OCI-M1 (cell line): ENCODE measurements around the gene SUGCT.

Experiments
- DNase-seq: peaks from one replicate; lab custom pipeline; 2025; lab: John Stamatoyannopoulos, UW

SUGCT gene

DNA sequence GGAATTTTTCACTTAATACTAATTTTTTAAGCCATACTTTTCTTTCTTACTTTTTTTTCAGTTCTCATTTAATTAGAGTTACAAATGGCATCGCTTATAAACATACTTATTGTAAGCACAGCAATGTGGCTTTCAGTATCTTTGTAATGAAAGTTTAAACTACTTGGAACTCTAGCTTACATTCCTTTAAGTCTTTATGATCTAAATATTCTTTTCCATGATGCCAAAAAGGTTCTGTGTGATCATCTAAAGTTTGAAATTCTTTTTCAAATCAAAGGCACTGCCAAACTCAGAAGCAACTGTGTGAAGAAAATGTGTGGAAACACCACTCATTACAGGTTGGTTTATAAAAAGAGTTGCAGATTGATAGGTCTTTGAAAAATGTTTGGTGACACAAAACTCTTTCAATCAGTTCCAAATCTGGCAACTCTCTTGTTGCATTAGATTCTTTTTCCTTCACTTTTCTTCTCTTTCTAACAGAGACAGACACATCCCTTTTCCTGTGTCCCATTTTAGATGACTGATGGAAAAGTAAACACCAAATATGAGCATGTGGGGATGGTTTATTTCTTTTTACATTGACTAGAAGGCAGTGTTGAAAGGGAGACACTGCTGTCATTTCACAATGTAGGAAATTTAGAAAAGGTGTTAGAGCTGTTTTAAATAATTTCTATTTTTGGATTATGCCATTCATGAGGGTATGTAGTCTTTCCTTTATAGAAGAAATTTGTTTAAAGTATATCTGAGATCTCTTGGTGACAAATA is 392.3 kb downstream of the SUGCT start:
- no peak for DNase-seq

DNA sequence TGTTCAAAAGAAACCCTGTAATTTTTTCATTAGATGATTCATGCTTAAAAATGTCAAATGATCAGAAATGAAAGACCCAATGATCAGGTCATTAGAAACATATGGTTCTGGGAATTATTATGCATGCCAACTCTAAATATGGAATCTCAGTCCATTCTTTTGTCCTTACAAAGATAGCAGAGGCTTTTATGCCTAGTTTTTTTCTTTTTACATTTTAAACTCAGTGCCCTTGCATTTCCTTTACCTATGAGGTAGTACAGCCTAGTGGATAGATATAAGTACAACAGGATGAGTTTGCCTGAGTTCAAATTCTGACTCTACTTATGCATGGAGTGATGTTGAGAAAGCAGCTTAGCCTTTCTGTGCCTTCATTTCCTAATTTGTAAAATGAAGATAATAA is 392.9 kb downstream of the SUGCT start:
- DNase-seq, result no peak

DNA sequence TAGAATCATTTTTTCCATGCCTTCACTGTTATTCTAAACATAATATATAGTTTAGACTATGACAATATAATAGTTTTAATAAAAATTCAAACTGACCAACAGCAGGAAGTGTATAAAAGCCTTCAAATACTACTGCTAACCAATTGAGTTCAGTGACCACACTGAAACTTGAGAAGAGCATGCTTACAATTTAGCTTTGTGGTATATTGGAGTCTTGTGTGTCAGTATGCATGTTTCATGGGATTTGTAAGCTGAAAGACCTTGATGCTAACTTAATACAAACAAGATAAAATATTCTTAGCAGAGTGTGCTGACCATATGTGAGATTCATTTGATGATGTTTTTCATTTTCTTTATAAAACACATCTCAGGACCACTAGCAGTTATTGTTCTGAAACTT is 395.5 kb downstream of the SUGCT start:
- DNase-seq, result no peak

DNA sequence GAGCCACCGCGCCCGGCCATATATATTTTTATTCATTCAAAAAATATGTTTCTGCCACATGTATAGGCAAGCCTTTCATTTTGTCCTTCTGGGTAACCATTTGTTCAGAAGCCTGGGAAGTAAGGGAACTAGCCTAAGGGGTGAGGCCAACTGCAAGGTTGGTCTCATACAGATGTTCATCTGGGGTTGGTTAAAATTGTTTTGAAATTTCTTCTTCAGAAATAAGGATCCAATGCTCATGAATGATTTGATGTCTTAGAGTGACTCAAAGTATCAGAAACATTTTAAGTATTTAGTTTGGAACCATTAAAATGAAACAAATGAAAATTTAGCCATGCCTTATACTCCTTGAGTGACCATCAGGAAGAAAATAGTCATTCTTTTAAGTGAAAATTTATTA is 397.2 kb downstream of the SUGCT start:
- no peak for DNase-seq

DNA sequence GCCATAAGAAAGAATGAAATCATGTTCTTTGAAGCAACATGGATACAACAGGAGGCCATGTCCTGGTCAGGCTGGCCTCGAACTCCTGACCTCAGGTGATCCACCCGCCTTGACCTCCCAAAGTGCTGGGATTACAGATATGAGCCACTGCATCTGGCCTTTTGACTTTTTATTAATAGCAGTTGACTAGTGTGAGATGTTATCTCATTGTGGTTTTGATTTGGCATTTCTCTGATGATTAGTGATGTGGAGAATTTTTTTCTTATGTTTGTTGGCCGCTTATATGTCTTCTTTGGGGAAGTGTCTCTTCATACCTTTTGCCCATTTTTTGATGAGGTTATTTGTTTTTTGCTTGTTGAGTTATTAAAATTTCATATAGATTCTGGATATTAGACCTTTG is 400.9 kb downstream of the SUGCT start:
- no peak for DNase-seq

DNA sequence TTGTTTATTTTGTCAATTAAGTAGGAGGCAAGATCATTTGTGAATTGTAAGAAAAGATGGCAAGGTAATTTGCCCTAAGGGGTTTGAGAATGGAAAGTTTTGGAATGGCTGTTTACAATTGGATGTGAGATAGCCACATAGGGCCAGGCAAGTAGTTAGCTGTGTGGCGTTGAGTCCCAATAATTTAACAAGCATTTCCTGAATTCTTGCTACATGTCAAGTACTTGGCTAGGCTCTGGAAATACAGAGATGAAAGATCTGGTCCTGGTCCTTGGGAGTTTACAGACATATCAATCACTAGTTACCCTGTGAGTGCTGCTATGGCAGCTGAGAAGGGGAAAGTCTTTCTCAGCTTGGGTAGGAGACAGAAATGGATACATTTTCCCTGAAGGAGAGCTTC is 401.6 kb downstream of the SUGCT start:
- no peak for DNase-seq

DNA sequence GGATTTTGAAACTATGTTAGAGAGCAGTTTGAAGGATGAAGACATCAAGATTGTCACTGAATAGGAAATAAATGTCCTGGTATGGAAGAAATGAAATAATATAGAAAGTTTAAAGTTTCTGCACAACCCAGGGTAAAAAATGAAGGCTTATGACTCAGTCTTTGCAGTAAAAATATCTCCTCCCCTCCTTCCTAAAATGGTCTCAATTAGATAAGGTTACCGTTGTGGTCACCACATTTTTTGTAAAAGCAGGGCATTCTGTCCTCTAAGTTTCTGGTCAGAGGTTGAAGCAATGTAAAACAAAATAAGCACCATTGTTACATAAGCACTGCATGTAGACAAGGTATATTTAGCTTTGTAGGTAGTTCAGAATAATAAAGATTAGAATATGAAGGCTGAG is 403.5 kb downstream of the SUGCT start:
- DNase-seq, result peak; percentile 53

DNA sequence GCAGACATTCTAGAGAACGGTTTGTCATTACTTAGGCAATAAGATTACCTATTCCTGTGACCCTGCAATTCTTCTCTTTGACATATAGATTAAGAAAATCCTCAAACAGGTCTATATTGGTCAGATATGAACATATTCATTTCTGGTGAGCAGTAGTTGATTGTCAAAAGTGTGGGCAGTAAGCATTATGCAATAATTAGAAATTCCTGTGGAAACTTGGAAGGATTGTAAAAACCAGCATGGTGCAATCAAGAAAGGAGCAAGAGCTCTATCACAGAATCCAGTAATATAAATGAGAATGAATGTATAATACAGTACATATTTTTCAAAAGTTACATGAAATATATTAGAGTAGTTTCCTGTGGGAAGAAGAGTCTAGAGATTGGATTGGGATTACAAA is 406.5 kb downstream of the SUGCT start:
- peak; percentile 11 for DNase-seq

DNA sequence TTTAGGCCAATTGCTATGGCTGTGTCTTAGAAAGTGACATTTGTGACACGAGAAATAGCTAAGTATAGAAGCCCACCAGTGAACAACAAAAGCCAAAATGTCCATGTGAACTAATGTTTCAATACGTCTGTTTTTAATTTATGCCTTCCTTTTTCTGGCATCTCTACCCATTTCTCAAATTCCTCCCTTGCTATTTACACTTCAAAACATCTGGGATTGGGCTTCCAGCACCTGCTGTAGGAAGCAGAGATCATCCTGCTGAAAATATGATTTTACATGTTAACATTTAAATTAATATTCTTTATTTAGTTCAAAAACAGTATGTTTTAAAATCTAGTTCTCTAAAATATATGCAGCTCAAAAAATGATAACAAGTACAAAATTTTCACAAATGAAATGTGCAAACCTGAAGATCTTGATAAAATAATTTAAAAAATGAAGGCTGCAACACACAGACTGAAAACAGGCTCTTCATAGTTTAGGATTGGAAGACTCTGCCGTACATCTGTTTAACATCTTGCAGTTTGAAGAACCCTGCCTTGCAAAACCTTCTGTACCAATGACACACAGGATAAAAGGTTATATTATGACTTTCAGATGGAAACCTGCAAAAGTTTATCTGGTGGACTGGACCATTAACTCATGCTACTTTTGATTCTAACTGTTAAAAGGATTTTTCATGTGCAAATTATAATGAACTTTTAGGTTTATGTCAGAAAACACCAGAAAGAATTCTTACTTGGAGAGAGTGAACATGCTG is 408.4 kb downstream of the SUGCT start:
- no peak for DNase-seq

DNA sequence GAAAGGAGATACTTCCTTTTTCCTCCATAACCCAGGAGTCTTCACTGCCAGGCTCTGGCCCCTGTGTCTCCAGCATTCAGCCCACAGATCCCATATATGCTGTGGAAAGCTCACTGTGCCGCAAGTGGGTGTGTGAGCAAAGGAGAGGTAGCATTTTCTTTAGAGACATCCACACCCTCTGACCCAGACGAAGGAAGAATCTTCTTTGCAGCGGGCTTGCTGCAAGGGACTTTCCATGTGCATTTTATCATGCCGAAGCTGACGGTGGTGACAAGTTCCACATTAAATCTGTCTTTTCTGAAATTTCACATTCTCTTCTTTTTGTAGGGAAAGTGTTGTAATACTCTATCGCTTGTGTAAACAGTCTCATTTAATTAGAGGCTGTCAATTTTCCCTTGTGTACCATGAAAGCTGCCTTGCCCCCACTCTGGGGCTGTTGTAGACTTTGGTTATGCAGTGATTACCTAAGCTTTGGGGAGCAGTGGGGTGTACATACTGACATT is 409.5 kb downstream of the SUGCT start:
- DNase-seq, result no peak

DNA sequence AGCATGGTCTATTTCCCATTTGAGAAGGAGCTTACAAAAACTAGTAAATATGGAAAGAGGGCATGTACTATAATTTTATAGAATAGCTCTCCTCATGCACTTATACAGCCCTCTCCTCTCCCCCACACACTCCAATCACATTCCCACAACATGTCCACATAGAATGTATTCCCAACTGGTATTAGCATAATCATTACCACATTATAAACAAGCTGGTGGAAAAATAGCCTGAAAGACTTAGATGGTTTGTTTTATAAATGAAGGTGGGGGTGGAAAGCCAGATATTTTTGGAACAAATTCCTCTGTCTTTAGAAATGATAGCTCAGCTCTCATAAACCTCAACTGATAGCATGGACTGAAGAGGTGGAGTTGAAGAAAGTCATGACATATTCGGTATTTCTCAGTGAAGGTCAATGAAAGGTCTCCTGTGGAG is 410.1 kb downstream of the SUGCT start:
- no peak for DNase-seq

DNA sequence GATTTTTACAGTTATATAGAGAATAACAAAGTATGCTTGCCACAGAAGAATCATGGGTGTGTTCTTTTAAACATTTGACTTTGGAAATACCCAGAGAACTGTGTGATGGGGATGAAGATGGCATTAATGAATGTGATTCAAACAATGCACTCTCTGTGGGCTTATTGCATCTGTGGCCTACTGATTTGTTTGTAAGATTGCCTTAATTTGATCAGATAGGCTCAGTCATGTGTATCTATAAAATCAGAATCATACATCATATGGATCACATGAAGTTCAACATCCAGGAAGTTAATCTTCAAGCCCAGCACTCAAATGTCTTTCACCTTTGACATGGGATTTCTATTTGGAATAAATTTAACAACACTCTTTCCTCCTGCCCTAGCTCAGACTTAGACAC is 410.9 kb downstream of the SUGCT start:
- no peak for DNase-seq

DNA sequence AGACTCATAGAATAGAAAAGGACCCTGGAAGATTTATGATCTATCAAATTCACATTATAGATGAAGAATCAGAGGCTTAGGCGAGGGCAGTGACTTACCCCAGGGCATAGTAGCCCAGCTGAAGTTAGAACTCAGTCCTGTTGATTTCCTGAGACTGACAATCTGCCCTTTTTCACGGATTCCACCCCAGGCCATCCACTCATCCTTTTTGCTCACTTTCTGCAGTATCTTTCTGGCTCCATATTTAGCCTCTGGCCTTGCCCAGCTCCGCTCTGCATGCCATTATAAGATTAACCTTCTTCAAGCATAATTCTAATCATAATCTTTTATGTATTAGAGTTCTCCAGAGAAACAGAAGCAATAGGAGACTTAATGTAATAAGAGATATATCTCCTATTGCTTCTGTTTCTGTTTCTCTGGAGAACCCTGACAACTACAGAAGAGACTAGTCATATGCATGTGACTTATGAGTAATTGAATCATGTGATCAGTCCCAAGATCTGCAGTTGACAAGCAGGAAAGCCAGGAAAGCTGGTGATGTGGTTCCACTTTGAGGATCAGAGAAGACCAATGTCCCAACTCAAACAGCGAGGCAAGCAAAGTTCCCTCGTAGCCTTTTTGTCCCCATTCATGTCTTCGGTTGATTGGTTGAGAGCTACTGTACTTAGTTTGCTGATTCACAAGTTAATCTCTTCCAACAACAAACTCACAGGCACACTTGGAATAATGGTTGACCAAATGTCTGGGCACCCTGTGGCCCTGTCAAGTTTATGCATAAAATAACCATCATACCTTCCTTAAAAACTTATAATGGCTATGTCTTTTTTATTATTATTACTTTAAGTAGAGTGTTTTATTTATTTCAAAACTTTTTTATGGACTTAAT is 412.1 kb downstream of the SUGCT start:
- DNase-seq, result peak; percentile 9

DNA sequence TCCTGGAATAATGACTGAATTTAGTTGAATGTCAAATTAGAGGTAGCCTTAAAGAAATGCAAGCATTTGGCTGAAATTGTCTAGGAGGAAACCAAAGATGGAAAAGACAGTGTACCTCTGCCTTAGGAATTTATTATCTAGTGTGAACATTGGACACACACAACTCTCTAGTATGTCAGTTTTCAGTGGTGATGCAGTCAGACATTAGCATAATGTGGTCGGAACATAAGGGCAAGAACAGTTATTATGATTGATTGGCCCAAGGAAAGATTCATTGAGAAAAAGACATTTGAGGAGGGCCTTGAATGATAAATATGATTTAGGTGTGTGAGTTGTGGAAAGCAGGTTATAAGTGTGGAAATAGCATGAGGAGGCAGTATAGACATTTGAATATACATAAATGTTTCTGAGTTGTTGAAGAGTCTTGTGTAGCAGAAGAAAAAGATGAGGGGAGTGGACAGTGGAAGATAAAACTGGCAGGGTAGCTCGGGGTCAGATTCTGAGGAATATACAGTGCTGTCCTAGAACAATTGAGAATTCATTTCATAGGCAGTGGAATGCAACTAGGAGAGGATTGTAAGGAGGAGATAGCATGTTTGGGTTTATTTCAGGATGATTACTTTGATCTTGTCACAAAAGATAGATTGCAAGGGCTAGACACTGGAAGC is 414.7 kb downstream of the SUGCT start:
- DNase-seq, result no peak

DNA sequence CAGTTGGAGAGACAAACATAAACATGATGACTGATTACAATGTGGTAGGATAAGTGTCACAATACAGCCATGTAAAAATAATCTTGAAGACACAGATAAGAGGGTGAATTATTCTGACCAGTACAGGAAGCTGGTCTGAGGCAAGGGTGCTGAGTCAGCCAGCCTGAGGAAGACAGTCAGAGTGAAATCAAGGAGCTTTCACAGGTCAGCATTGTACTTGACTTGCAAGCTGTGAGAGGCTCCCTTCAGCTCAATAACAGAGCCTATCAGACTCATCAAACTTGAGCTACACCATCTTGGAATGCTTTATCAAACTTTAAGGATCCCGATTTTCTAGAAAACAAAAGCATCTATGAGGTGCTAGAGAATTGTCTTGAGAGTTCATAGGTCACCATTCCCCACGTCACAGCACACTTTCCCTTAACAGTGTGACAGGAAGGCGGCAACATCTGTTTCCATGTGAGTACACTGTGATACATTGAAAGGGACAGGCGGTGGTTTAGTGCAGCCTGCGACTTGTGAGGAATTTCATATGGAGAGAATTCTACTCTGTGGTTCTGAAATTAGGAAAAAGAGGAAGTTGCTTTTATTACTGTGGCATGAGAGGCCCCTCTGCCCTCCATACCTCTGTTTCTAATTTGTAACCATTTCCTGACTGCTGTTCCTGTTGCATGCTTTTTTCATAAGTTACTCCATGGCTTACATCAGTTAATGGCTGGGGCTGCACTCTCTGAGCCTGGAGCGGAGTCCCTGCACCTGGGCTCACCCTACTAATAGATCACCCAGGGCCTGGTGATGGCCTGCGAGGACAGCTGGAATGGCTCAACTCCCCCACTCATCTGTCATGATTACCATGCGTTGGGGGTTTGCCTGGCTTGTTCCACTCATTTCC is 417.1 kb downstream of the SUGCT start:
- DNase-seq, result peak; percentile 87

DNA sequence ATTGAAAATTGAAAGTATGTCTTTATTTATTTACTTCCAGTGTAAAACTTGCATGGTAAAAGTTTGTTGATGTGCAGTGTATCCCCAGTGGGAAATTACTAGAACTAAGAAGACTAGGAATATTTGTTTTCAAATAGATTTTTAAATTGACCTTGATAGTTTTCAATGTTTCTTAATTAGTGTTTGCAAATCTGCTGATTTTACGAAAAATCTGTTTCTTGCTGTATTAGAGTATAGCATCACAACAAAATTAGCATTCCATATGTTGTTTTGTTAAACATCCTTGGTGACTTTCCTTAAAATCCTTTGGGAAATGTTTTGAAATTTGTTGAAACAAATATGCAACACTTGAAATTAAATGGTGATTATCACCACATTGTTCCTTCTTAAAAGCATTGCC is 425.9 kb downstream of the SUGCT start:
- DNase-seq, result no peak

DNA sequence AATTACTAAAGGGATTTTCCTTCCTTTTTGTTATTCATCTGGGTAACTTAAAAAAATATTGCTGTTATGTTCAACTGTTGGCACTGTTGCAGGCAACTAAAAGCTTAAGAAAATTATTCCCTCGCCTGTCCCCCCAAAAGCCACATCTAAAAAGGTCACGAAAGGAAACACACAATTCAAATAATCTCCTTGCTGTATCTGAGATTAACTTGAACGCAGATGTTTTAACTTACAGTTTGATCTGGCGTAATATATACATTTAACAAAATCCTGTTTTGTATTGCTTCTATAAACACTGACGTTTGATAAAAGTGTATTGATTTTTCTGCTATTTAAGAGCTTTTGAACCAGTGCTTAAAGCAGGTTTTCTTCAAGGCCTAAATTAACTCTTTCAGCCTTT is 432.1 kb downstream of the SUGCT start:
- no peak for DNase-seq

DNA sequence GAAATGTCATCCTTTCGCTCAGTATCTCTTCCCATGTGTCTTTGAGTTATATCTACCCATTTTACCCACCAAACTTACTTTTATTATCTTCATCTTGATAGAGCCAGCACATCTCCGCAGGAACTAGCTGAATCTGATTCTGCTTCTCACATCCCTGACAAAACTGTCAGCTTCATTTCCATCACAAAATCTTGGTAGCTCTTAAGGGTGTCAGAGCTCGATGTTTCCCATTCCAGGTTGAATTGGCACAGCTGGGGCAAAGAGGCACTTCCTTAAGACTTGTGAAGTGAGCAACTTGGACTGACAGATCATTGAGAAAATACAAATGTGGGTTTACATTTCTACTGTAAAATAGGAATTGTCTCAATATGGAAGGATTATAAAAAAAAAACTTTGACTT is 434.5 kb downstream of the SUGCT start:
- no peak for DNase-seq

DNA sequence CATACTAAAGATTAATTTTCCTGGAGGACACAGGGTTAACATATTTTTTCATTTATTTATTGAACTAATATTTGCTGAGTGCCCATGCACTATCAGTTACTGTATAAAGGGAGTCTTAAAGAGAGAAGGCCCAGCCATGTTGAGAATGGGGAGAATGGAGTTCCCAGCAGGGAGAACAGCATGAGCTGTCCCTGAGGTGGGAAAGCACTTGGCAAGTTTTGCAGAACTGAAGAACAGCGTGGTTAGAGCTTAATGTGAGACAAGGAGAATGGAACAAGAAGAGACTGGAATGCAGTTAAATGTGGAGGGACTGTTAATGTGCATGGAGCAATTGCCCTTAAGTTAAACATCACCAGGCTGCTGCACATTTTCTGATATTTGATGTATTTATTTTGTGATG is 435.4 kb downstream of the SUGCT start:
- no peak for DNase-seq

DNA sequence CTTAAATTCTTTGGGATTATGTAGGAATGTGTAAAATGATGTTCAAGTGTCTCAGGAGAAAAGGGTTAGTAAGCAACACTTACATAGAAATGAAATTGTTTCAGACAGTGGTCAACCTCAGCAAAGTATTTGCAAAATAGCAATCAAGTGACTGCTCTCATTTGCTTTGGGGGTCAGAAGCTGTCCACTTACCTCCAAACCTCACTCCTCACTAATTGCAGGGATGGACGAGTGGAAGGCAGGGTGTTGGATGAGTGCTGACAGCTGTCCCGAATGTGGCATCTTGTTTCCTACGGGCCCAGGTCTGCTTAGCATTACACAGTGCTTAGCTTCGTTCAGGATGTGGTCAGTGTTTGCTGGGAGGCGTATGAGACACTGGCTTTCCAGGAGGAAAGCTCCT is 437.0 kb downstream of the SUGCT start:
- DNase-seq, result no peak
